Measurements from ENCODE around the gene CXorf38.
"Not testable (repeated sequence)": the region's sequence is repeated elsewhere in the genome, so short reads cannot be mapped to it uniquely, and the experiment has no call there.

The CXorf38 gene

DNA sequence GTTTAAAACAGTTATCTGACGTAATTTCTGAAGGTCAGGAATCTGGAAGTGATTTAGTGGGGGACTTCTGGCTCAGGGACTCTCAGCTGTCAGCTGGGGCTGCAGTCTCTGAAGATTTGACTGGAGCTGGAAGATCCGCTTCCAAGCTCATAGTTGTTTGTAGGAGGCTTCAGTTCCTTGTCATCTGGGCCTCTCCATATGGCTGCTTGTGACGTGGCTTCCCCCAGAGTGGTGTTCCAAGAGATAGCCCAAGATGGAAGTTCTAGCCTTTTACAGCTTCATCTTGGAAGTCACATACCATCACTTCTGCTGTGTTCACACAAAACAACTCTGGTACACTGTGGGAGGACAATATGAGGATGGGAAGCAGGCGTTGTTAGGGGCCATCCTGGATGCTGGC is 22.1 kb downstream of the CXorf38 start:
- DNase-seq = no peak

DNA sequence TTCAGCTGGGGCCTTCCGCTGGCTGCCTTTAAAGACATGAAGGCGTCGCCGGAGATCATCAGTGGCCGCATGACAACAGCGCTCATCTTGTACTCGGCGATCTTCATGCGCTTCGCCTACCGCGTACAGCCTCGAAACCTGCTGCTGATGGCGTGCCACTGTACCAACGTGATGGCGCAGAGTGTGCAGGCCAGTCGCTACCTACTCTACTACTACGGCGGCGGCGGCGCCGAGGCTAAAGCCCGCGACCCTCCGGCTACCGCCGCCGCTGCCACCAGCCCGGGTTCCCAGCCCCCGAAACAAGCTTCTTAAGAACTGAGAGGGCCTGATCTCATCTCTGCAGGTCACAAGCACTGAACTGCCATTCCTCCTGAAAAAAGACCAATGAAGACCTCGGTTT is 23.7 kb downstream of the CXorf38 start:
- DNase-seq = no peak

DNA sequence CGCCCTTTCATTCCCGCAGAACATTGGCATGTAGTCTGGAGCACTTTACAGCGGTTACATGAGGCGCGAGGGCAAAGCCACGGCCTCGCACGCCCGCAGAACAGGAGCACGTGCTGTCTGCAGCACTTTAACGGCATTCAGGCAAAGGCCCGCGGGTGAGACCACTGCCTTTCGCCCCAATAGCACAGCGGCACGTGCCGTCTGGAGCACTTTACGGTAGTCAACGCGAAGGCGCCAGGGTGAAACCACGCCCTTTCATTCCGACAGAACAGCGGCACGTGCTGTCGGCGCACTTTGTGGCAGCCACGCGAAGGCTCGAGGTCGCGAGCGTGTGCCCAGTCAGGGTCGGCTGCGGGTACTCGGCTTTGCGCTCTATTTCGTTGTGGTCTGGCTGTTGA is 24.2 kb downstream of the CXorf38 start, which contains the start of gene MPC1L:
Gene MPC1L (plus strand): TSS at position 290 of the 398 bp plus-strand sequence. CDS start 138 bp downstream, outside the sequence.
- DNase-seq = no peak

DNA sequence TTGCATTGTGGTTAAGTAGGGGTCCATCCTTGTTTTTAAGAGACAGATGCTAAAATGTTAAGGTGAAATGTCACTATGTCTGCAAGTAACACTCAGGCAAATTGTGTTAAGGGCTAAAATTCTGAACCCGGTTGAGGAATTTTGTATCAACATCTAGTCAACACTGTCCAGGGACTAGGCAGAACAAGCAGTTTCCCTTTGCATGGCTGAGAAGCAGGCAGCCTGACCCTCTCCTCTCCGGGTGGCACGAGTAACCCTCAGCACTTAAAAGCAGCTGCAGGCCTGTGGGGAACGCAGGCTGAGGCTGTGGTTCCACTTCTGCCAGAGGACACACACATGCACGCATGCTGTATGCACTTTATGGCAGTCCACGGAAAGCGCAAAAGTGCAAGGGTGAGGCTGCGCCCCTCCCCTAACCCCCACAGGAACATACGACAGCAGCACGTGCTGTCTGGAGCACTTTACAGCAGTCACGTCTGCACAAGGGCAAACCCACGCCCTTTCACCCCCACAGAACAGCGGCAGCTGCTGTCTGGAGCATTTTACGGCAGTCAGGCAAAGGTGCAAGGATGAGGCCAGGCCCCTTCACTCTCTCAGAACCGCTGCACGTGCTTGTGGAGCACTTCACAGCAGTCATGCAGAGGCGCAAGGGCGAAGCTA is 24.8 kb downstream of the CXorf38 start:
- no peak for DNase-seq

DNA sequence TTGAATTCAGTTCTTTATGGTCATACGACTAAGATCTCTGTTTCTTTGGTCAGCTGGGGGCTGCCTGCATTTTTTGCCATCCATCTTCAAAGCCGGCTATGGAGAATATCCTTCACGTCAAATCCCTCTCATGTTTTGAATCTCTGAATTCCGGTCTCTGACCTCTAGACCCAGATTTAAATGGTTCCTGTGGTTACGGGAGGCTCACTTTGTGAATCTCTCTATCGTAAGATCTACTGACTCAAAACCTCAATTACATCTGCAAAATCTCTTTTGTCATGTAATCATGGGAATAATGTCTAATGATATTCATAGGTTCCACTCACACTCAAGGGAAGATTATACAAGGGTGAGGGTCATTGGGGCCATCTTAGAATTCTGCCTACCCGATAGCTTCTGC is 29.8 kb downstream of the CXorf38 start:
- DNase-seq = no peak

DNA sequence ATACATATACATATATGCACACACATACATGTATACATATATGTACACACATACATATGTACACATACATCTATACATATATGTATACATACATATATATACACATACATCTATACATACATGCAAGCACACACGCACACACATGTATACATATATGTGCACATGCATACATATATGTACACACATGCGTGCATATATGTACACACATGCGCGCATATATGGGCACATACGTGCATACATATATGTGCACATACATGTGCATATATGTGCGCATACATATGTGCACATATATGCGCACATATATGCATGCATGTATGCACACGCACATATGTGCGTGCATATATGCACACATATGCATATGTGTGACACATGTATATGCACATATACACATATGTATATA is 31.4 kb downstream of the CXorf38 start:
- DNase-seq = no peak

DNA sequence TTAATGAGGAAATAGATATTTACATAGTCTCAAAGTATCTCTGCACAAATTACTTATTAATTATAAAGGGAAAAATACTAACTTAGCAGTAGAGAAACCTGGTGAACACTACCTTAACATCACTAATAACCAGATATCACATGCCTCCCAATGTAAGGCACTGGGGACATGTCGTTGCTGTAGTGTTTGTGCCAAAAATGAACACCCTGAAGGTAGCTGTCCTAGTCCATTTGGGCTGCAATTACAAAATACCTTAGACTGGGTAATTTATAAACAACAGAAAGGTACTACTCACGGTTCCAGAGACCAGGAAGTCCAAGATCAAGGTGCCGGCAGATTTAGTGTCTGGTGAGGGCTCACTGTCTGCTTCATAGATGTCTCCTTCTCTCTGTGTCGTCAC is 34.9 kb downstream of the CXorf38 start:
- DNase-seq = no peak

DNA sequence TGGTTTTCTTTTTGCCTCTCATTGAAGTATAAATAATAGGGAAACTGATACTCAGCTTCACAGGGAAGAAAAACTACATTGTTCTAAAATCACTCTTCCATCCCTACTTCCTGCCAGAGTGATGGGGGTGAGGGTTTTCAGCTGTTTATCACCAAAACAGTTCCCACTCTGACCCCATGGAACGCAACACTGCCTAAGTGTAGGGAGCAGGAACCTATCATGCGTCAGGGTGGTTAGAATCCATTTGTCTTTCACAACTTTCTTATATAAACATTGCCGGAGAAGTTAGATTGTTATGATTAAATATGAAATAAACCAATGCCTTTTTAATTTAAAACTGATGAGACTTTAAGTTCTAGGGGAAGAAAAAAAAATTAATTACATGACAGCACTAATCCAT is 40.0 kb downstream of the CXorf38 start:
- no peak for DNase-seq

DNA sequence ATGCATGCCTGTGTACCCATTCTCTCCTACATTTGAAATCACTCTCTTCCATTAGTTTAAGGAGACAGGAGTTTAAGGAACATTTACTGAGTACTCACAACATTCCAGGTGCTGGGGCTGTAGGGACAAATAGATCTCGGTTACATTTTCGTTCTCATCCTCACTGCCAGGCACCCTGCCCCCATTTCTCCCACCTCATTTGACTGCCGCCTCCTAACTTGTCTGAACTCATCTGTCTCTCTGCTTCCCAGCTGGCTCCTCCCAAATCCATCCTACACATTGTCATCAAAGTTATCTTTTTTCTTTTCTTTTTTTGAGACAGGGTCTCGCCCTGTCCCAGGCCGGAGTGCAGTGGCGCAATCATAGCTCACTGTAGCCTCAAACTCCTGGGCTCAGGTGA is 43.9 kb downstream of the CXorf38 start:
- no peak for DNase-seq

DNA sequence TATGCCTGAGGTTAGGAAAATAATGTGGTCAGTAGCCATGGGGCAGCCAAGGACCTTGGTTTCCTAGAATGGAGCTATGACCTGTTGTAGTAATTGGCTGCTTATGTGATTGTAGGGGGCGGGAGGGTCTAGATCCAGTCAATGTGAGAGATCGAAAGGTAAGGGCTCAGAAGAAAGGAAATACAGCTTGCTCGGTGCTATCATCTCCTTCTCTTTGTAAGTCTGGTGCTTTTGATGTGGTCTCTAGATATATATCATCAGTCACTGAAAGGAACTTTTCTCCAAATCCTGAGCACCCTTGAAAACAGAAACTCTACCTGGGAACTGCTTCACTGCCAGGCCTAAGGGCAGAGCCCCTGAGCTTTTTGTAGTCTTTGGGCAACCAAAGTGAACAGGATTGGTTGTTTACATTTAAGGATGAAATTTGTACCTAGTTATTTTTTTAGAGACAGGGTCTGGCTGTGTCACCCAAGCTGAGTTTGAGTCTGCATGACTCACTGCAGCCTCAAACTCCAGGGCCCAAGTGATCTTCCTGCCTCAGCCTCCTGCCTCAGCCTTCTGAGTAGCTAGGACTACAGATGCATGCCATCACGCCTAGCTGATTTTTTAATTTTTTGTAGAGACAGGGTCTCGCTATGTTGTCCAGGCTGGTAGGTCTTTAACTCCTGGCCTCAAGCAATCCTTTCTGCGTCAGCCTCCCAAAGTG is 57.6 kb downstream of the CXorf38 start:
- DNase-seq = not testable (repeated sequence)

DNA sequence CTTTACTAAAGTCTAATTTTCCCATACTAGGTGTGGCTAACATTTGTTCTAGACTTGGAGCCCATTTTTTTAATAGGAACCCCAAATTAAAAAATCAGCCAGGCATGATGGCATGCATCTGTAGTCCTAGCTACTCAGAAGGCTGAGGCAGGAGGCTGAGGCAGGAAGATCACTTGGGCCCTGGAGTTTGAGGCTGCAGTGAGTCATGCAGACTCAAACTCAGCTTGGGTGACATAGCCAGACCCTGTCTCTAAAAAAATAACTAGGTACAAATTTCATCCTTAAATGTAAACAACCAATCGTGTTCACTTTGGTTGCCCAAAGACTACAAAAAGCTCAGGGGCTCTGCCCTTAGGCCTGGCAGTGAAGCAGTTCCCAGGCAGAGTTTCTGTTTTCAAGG is 59.7 kb downstream of the CXorf38 start:
- DNase-seq = not testable (repeated sequence)

DNA sequence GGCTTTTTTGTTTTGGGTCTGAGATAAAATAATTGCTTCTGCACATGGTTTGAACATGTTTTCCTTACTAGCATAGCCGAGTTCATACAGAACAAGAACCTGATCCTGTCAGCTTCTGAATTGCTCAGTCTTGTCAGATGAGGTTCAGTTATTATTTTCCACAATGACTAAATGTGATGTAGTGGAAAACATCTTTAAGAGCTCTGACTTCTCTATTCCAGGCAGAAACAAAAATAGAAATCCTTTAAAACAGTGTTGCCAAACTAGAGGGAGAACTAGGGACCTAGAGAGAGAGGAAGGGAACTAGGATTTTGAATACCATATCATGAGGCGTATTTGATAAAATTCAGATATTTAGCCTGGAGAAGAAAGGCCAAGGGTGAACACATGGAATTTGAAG is 64.5 kb downstream of the CXorf38 start:
- no peak for DNase-seq

DNA sequence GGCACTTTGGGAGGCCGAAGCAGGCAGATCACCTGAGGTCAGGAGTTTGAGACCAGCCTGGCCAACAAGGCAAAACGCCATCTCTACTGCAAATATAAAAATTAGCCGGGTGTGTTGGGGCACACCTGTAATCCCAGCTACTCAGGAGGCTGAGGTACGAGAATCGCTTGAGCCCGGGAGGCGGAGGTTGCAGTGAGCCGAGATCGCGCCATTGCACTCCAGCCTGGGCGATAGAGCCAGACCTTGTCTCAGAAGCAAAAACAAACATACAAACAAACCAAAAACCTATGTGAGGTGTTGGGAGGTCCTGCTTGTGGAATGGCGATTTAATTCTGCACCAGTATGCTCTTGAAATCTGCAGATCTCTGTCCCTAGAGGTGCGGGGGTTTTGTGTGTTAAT is 65.2 kb downstream of the CXorf38 start:
- not testable (repeated sequence) for DNase-seq

DNA sequence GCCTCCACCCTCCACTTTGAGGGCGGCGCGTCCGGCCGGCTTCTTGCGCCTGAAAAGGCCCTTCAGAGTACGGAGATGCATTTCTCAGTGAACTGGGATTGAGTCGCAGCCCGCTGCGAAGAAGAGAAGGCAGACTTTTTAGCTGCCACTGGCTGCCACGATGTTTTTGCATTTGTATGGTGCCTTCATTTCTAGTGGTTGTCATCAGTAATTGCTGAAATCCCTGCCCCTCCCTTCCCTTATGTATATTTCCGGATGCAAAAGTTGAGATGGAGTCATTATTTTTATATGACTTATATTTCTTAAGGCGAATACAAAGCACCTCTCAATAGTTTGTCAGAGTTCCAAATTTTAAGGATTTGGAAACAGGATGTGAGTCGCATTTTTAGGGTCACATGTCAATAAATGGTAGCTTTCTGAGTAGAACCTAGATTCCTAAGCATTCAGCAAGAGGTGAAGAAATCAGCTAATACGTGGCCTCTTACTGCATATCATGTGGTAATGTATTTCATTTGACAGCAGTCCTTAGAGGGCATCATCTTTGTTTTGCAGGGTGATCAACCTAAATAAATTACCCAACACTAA is 65.9 kb downstream of the CXorf38 start:
- peak in 1 of 2 experiments; percentile 1 for DNase-seq

DNA sequence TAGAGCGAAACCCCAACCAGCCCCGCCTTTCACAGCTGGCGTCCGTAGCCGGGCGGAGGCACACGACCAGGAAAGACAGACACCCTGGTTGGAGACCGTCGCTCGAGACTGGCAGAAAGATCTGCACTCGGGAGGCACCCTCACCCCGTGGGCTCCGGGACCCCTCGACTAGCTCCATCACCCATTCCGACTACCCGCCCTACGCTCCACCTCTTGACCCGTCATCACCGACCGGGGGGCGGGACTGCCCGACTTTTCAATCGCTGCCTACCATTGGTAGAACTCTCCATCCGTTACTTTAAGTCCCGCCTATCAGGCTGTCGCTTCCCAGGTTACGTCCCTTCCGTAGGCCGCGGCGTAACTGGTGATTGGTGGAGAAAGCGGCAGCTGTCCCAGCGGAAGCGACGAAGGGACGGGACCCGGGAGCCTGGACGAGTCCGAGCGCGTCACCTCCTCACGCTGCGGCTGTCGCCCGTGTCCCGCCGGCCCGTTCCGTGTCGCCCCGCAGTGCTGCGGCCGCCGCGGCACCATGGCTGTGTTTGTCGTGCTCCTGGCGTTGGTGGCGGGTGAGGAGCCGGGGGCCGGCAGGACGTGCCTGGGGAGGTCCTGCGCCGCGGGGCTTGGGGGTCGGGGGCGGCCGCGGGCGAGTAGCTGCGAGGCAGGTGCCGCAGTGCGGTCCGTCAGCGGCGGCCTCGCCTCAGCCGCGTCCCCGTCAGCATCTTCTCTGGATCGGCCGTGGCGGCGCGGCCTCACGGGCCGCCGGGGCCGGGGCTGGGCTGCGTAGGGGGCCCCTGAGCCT is 66.6 kb downstream of the CXorf38 start, which contains the start of gene ATP6AP2:
Gene ATP6AP2 (plus strand): TSS at position 434 of the 799 bp plus-strand sequence. CDS start 96 bp downstream, at position 530.
- DNase-seq = peak; percentile 85 to 92

DNA sequence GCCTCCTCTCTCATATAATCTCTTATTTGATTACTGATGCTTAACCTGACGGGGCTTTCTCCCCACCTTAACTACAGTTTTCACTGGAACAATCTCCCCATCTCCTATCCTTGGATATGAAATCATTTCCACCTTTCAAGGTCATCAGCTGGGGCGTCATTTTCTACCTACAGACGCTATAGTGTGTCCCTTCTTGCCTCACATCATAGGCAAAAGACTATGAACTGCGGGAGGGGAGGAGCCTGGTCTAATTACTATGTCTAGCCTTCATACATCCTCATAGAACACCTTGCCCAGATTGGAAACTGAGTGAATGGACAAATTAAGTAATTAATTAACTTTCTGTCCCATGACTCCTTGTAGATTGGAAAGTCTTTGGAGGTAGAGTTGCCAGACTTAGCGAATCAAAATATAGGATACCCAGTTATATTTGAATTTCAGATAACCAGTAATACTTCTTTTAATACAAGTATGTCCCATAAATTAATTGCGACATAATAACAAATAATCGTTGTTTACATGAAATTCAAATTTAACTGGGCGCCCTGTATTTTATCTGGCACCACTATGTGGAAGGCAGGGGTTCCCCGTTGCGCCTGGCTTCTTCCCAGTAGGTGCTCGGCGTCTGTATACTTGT is 67.3 kb downstream of the CXorf38 start:
- peak in 1 of 2 experiments; percentile 54 for DNase-seq

DNA sequence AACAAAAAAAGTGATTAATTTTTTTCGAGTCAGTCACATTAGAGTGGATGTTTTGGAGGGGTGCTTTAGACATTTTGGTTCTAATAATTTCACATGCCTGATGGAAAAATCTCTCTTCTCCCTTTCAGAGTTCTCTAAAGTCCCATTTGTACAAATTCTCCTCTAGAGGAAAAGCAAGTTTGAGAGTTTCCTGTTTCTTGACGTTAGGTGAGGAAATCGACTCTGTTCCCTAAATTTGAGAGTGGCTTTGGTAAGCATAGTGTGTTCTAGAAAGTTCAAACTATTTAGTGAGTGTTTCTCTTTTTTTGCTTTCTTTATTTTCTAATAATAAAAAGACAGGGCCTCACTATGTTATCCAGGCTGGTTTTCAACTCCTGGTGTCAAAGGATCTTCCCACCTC is 68.2 kb downstream of the CXorf38 start:
- DNase-seq = peak in 1 of 2 experiments; percentile 2

DNA sequence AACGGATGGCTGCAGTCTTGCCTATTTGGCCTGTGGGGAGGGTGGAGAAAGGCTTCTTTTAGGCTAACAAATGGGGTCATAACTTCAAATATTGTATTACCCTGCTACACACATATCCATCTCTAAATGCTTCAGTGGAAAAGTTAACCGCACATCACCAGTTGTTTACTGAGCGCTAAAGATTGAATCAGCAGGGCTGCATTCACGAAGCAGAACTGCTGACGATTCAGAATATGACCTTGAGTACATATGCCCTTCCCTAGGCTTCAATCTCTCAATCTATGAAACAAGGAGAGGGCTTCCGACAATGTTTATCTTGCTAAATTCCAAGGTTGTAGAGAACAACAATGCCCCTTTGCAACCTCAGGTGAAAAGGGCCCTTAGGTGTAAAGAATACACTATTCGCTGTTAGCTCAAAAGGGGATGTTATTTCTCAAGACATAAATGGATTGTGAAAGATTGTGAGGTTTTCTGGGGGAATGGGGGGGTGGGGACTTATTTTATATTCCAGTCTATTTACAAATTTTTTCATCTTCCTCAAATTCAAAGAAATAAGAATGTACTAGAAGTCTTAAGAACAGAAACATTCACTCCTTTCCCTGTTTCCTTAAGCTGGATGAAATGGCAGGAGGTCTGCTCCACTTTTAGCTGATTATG is 69.2 kb downstream of the CXorf38 start:
- DNase-seq = no peak
